Muscle of leg (tissue), 11 donors: ENCODE results near the gene FBXL14. TPM values are rescaled to one million over a fixed set of nuclear protein-coding genes. Genes with fewer than 3 reads are reported as not detected.

Source experiments
- DNase-seq: peaks from one replicate; pipeline ENCODE4 v3.0.0; 2013
- H3K27ac ChIP-seq: one replicate; pipeline ENCODE4 v1.5.1; 2013; ENCODE audit warnings: mild to moderate bottlenecking, low read length, control low read depth
- H3K27me3 ChIP-seq: one replicate; pipeline ENCODE4 v1.6.1; 2013; ENCODE audit warnings: low read length; ENCODE audit not compliant: control insufficient read depth, insufficient read depth
- H3K36me3 ChIP-seq: one replicate; pipeline ENCODE4 v1.6.1; 2013; ENCODE audit warnings: low read length; ENCODE audit not compliant: control insufficient read depth, insufficient read depth
- H3K4me1 ChIP-seq: one replicate; pipeline ENCODE4 v1.6.1; 2013; ENCODE audit warnings: low read length; ENCODE audit not compliant: control insufficient read depth, insufficient read depth
- H3K4me3 ChIP-seq: one replicate; pipeline ENCODE4 v1.5.1; 2013; ENCODE audit warnings: low read length, control low read depth
- H3K9me3 ChIP-seq: replicated peaks from 2 replicates; pipeline ENCODE4 v1.6.1; 2013; ENCODE audit warnings: low read depth, low read length; ENCODE audit not compliant: control insufficient read depth
- WGBS: methylation state at CpG from one replicate; pipeline ENCODE4 v1.1.5; 2013; ENCODE audit warnings: missing lambda C conversion rate; ENCODE audit not compliant: insufficient coverage; 5-methylcytosine and 5-hydroxymethylcytosine counted together
- polyA plus RNA-seq, 8 donors: library from polyadenylated mRNA; unstranded; fragments of 120-200 nt; gene quantifications; one replicate each; pipeline versions ENCODE4 v1.2.1 to v1.2.3, GENCODE V29; 2013; ENCODE audit warnings: inconsistent platforms in 1 of 8, low replicate concordance in 1 of 8; ENCODE audit not compliant: insufficient read length in 8 of 8, insufficient read depth in 1 of 8
- total RNA-seq: library from RNA; stranded (reverse); fragments of 120-200 nt; gene quantifications from one replicate; pipeline ENCODE4 v1.2.4, GENCODE V29; 2013

Gene FBXL14
- total and polyA plus RNA-seq, 9 donors: 3.3 to 7.2 (median 5.0) TPM

GRCh38 chr12:1539135-1539534 lies 55.2 kb downstream of the FBXL14 start:
- Histone ChIP-seq H3K4me1 (peaks cover under 1% of the 10 kb centered on the region), H3K27me3 (peaks cover 45% of the 10 kb centered on the region), H3K36me3 (no peaks in the 10 kb centered on the region), H3K9me3 (peaks cover 3% of the 10 kb centered on the region), H3K4me3 (no peak overlapping the region), H3K27ac (no peak overlapping the region)
- DNase-seq: no peak
- WGBS: 52% methylated on average over 4 of the region's 11 CpGs

DNA sequence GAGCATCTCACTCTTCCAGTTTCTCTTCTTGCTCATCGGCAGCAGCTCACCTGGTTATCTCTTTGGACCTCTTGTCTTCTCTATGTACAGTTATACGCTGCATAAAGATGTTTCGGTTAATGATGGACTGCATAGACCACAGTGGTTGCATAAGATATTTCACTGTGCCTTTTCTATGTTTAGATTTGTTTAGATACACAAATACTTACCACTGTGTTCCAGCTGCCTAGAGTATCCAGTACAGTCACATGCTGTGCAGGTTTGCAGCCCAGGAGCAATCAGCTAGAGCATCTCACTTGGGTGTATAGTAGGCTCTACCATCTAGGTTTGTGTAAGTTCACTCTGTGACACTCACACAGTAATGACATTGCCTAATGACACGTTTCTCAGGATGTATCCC lies 57.6 kb downstream of the FBXL14 start:
- Histone ChIP-seq H3K4me1 (peaks cover 16% of the 10 kb centered on the region), H3K27ac (no peak overlapping the region), H3K36me3 (no peaks in the 10 kb centered on the region), H3K27me3 (peaks cover 65% of the 10 kb centered on the region), H3K4me3 (no peak overlapping the region), H3K9me3 (no peaks in the 10 kb centered on the region)
- WGBS: 100% methylated on average over 1 of the region's 4 CpGs
- no peak for DNase-seq

DNA sequence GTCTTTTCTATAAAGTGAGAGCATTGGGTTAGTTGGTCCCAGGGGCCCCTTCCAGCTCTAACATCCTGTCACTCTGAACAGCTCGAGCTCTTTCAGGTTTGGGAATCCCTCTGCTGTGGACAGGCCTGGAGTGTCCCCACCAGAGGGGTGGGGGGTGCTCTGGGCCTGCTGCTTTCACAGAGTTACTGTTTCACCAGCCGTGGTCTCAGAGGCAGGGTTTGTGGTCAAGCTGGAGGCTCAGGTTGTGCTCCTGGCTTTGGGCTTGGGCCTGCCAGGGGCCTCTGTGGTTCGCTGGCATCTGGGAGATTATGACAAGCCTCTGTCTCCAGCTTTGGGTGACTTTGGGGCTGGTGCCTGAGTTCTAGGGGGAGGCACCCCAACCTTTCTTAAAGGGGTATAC lies 59.6 kb downstream of the FBXL14 start:
- Histone ChIP-seq H3K4me1 (peaks cover 22% of the 10 kb centered on the region), H3K4me3 (no peak overlapping the region), H3K36me3 (no peaks in the 10 kb centered on the region), H3K9me3 (no peaks in the 10 kb centered on the region), H3K27ac (no peak overlapping the region), H3K27me3 (peaks cover 75% of the 10 kb centered on the region)
- DNase-seq: no peak
- 44% methylated on average over 1 of the region's 3 CpGs for WGBS

DNA sequence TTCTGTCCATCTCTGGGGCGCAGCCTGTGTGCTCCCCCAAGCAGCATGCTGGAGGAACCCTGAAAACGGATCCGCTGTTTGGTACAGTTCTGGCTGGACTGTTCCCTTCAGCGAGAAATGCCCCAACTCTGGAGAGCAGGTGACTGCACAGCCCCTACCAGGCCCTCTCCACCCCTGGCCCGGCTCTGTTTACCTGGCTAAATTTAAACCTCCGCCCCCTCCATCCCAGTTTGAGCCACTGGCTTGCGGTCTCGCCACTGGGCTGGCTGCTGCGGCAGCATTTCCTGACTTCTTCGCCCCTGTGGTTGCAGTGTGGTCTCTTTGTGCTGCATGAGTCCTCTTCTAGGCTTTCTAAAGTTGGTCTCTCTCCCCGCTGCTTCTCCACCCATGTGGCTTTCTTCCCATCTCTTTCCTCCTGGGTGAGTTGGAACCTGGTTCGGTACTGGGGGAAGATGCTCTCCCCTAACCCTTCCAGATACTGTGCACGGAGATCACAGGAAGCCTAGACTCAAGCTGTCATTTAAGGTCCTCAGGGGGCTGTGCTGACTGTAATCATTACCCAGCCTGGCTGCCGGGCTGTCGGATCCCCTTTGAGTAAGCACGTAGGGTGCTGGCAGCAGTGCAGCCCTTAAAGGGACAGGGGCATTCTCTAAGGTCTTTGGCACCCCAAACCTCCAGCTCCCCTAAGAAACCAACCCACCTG lies 60.6 kb downstream of the FBXL14 start:
- Histone ChIP-seq H3K4me3 (no peak overlapping the region), H3K9me3 (no peaks in the 10 kb centered on the region), H3K4me1 (peaks cover 27% of the 10 kb centered on the region), H3K27ac (no peak overlapping the region), H3K27me3 (peaks cover 77% of the 10 kb centered on the region), H3K36me3 (no peaks in the 10 kb centered on the region)
- peak; percentile 19 for DNase-seq
- WGBS: 50% methylated on average over 13 of the region's 16 CpGs

DNA sequence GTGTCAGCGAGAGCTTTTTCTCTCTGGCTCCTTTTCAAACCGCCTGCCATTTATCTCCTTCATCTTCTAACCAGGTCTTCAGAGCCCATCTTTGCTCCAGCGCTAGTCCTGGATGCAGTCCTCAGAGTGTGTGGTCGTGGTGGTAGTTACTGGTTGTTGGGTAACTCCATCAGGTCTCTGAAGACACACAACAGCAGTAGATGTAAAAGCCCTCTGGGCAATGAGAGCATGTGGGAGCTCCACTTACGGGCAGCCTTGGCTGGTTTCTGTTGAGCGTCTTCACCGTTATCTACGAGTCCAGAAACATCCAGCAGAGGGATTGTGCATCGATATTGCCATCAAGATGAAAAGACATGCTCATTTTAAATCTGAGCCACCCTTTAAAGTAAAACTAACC lies 61.2 kb downstream of the FBXL14 start:
- Histone ChIP-seq H3K27me3 (peaks cover 78% of the 10 kb centered on the region), H3K36me3 (no peaks in the 10 kb centered on the region), H3K27ac (no peak overlapping the region), H3K4me3 (no peak overlapping the region), H3K4me1 (peaks cover 27% of the 10 kb centered on the region), H3K9me3 (no peaks in the 10 kb centered on the region)
- DNase-seq: no peak
- WGBS: 58% methylated on average over 5 of the region's 9 CpGs

DNA sequence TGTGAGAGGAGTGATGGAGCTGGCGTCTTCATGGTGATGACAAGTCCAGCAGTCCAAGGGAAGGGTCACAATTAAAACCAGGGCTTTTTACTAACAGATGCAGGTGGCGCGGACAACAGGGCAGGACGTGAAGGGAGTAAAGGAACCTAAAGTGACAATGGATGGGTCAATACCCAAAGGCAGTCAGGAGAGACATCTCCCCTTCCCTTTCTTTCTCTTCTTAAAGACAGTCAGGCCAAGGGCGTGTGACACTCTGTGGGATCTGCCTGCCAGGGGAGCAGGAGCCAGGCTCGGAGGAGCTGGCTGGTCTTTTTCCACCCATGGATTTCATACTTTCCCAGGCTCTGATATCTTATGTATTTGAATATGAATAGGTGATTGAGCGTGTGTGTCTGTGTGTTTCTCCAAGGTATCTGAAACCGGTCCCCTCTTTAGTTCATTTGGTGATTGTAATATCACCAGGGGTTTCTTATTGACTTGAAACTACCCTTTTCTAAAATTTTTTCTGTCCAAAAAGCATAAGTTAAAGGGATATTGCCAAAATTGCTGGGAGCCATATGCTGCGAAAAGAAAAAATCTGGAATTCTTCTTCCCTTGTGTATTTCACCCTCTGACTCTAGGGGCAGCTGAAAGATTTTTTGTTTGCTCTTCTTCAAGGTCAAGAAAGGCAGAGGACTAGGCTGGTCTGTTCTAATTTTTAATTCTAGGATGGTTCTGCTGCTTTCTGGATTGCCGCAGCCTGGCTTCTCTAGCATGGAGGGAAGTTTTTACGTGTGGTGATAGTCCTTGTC lies 61.8 kb downstream of the FBXL14 start:
- 83% methylated on average over 1 of the region's 11 CpGs for WGBS
- Histone ChIP-seq H3K9me3 (no peaks in the 10 kb centered on the region), H3K4me3 (no peak overlapping the region), H3K27me3 (peaks cover 78% of the 10 kb centered on the region), H3K27ac (no peak overlapping the region), H3K4me1 (peaks cover 27% of the 10 kb centered on the region), H3K36me3 (no peaks in the 10 kb centered on the region)
- DNase-seq: no peak

GRCh38 chr12:1531654-1532374 lies 62.6 kb downstream of the FBXL14 start:
- no peak for DNase-seq
- Histone ChIP-seq H3K4me1 (peaks cover 27% of the 10 kb centered on the region), H3K9me3 (no peaks in the 10 kb centered on the region), H3K36me3 (no peaks in the 10 kb centered on the region), H3K27ac (no peak overlapping the region), H3K4me3 (peak overlapping the region; percentile 54), H3K27me3 (peaks cover 74% of the 10 kb centered on the region)
- WGBS: 37% methylated on average over 15 of the region's 26 CpGs

GRCh38 chr12:1531153-1531653 lies 63.2 kb downstream of the FBXL14 start:
- Histone ChIP-seq H3K27ac (no peak overlapping the region), H3K9me3 (no peaks in the 10 kb centered on the region), H3K4me3 (peak overlapping the region; percentile 54), H3K36me3 (no peaks in the 10 kb centered on the region), H3K27me3 (peaks cover 71% of the 10 kb centered on the region), H3K4me1 (peaks cover 27% of the 10 kb centered on the region)
- peak; percentile 31 for DNase-seq
- WGBS: 0% methylated on average over 55 of the region's 56 CpGs

- H3K27me3 ChIP-seq: peaks cover 70% of the 10 kb centered on the region
- H3K27ac ChIP-seq: no peak overlapping the region
- DNase-seq: no peak
- no peaks in the 10 kb centered on the region for H3K9me3 ChIP-seq
- no peaks in the 10 kb centered on the region for H3K36me3 ChIP-seq
- peak overlapping the region; percentile 54 for H3K4me3 ChIP-seq
- under 1% methylated on average over 98 of the region's 99 CpGs for WGBS
- H3K4me1 ChIP-seq: peaks cover 27% of the 10 kb centered on the region
Measured at GRCh38 chr12:1530592-1531152, 63.7 kb downstream of the FBXL14 start.
